Smooth muscle cell of the brain vasculature (primary cell): ENCODE results near the gene TRMT2B.
"Not testable (repeated sequence)": the region's sequence is repeated elsewhere in the genome, so short reads cannot be mapped to it uniquely, and the experiment has no call there.

Experiments
- DNase-seq: peaks from one replicate; pipeline ENCODE4 v3.0.0-alpha.2; 2012; ENCODE audit warnings: low read depth, low spot score

TRMT2B gene

GRCh38 chrX:101051549-101052302 is at the start of gene TRMT2B:
TRMT2B (minus strand) TSS chrX:101052111; CDS start chrX:101042289, 9,822 bp downstream.
- peak; percentile 35 for DNase-seq

GRCh38 chrX:101097546-101098453 is 45.9 kb upstream of the TRMT2B start, which contains the start of gene CENPI:
CENPI (plus strand) TSS chrX:101098204; CDS start chrX:101101071, 2,867 bp downstream.
- DNase-seq = peak; percentile 77

GRCh38 chrX:101091817-101092216 is 39.9 kb upstream of the TRMT2B start:
- DNase-seq = no peak

- DNase-seq = no peak
Observed at GRCh38 chrX:101081231-101081630, 29.3 kb upstream of the TRMT2B start.

DNA sequence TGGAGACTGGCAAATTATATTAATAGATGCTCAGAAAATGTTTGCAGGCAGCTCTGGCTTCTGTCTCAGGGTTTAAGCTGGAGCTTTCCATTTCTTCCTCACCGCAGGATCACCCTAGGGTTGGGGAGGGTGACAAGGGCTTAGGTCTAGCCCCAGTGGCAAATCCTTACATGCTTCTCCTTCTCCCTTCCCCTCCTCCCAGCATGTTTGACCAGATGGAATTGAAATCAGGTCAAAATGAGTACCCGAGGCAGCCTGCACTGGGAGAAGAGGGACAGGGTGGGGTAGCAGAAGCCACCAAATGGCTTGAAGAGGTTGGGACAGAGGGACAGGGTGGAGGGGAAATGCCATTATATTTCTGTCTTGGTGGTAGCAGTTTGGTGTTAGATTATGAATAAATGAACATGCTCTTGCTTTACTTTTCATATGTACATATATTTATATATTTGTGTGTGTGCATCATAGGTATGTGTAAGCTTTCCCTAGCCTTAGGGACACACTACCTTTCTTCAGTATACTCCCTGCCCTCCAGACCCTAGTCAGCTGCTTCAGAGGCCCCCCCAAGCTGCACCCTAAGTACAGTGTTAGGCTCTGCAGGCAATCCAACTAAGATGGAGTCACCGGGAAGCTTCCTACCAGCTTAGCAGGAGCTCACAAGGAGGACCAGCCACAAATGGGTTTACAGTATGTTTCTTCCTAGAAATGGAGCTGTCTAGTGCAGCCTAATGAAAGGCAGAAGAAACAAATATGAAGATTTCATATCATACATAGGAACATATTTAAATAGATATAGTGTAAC is 28.6 kb upstream of the TRMT2B start:
- DNase-seq = no peak

- no peak for DNase-seq
Observed at GRCh38 chrX:101079736-101080270, 27.9 kb upstream of the TRMT2B start.

DNA sequence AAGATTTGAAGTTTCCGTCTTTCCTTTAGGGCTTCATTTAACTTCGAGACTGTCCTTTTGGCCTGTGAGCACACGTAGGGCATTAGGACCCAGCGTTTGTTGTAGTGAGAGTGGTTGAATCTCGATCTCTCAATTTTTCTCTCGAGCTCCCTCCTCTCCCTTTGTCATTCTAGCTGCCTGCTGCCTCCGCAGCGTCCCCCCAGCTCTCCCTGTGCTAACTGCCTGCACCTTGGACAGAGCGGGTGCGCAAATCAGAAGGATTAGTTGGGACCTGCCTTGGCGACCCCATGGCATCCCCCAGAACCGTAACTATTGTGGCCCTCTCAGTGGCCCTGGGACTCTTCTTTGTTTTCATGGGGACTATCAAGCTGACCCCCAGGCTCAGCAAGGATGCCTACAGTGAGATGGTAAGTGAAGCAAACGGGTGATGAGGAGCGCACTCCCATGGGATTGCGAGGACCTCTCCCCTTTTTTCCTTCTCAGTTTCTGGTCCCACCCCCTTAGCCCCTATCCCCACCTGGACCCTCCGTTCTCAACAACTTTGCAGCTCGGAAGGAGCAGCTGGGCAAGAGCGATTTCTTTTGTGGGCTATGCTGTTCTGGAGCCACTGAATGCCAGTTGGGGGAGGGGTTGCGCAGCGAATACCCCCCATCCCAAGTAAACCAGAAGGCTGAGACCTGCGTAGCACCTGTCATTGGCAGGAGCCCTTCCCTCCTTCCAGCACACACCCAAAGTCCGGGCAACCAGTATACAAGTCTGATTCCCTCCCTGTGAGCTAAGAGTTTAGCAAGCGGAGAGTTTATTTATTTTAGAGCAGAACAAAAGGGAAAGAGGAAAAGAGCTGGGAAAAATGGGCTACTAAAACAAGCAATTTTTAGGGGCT is 27.0 kb upstream of the TRMT2B start, which contains the start of gene TMEM35A:
Gene TMEM35A, plus strand, starts transcription at position 164 of the 883 bp plus-strand sequence. Its CDS starts 124 bp downstream, at position 288.
- no peak for DNase-seq

DNA sequence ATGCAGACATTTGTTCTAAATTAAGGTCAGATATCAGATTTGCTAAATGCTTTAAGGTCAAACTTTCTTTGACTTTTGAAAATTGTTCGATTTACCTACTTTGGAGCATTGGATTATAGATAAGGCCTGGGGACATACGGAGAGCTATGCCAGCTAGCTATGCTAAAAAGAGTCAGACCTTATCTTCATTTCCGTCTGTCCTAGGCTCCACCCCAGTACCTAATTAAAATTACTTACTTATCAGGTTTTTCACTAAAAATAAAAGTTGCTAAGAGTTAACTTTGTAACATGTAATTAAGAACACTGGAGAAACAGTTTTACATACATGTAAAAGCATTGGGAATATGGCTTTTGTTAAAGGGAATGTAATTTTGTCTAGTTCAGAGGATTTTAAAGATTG is 19.7 kb upstream of the TRMT2B start:
- DNase-seq = no peak

DNA sequence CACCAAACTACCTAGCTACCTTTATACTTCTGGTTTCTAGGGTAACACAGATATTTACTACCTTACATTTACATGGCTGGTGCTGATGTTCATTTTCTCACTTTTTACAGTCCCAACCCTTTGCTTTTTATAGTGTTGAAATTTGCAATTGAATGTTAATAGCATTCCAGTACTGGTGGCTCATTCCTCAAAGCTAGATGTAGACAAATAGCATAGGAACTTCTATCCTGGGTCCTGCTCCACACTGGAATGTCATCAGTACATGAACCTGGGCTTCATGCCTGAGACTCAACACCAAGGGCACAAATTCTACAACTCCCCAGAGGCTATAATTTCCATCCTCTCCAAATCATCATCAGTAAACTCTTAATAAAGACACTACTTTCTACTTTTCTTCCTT is 10.3 kb upstream of the TRMT2B start:
- DNase-seq = no peak

DNA sequence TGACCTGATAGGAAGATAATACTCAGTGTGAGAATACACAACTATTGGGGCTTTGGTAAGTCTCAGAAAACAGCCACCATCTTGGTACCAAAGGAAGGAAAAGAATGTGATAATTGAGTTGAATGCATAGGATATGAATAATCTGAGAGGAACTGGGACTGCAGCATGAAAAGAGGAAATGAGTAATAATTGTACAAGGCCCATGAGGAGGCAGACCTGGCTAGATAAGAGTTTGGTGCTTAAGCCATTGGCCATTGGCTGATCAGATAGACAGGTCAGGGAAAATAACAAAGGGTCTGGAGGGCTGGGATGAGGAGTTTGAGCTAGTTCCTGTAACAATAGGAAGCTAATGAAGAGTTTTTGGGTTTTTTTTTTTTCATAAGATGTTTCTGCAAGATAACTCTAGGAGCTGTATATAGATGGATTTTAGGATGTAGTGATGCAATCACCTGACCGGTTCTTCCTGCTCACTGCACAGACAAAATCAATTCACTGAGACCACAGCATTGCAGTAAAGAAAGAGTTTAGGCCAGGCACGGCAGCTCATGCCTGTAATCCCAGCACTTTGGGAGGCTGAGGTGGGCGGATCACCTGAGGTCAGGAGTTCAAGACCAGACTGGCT is 5.3 kb upstream of the TRMT2B start:
- no peak for DNase-seq

DNA sequence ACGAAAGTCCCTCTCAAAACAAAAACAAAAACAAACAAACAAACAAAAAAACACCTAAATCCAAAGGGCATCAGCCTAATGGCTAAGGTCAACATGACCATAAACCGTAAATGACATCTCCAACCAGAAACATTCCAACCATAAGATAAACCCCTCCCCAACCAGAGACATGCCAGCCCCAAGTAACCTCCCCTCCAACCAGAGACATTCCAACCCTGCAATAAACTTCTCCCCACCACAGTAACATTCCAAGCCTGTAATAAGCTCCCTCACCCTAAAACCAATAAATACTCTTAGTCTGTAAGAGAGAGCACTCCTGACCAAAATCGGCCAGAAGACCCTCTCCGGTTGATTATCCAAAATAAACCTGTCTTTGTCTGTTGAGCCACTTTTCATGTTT is 4.6 kb upstream of the TRMT2B start:
- DNase-seq = not testable (repeated sequence)

DNA sequence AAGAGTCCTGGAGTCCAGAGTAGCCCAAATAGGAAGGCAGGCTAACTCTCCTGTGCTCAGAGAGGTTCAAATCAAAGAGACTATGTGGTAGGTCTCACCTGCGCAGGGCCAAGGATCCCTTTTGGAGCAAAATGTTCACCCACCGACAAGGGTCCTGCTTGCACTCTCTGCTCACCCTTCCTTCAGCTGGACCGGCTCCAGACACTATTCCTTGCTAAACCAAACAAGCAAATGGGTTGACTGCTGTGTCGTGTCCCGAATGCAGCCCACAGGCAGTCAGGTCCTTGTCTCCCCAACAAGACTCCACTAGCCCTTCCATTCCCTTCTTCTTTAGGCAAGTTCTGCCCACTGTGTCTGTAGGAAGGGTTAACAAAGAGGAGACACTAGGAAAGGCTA is 760 bp downstream of the TRMT2B start:
- no peak for DNase-seq

DNA sequence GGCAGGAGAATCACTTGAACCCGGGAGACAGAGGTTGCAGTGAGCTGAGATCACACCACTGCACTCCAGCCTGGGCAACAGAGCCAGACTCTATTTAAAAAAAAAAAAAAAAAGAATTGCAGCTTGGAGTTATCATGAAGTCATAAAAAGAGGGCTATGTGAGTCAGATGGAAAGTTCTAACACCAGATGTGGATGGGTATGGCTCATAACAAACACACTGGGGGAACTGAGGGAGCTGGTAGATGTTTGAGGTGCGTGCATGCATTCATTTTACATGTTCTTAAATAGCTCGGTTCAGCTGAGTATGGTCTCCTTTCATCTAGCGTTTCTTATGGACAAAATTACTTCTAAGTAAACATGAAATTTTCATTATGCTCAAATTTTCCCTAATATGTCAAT is 11.7 kb downstream of the TRMT2B start:
- no peak for DNase-seq

DNA sequence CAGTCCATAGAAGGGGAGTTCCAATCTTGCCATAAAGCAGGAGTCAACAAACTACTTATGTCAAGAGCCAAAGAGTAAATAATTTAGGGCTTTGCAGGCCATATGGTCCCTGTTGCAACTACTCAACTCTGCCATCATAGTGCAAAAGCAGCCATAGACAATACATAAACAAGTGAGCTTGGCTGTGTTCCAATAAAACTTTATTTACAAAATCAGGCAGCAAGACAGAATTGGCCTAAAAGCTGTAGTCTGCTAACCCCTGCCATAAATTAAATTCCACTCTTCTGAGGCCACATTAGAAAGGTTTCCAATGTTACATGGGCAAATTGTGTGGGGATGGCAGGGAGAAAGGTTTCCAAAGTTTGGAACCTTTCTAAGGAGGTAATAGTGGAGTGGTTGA is 14.7 kb downstream of the TRMT2B start:
- DNase-seq = no peak

DNA sequence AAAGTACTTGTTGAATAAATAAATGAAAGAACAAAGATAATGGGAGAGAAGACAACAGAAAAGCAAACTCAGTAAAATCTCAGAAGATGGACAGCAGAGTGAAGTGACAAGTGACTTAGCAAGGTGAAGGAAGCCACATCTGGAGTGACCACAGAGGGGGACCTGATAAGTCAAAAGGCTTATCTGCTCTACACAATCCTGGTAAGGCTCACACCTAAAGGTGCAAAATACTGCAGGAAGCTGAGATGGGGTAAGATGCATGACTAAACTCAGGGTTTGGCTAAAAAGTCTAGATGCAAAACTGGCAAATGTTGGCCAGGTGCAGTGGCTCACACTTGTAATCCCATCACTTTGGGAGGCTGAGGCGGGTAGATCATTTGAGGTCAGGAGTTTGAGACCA is 22.2 kb downstream of the TRMT2B start:
- no peak for DNase-seq

DNA sequence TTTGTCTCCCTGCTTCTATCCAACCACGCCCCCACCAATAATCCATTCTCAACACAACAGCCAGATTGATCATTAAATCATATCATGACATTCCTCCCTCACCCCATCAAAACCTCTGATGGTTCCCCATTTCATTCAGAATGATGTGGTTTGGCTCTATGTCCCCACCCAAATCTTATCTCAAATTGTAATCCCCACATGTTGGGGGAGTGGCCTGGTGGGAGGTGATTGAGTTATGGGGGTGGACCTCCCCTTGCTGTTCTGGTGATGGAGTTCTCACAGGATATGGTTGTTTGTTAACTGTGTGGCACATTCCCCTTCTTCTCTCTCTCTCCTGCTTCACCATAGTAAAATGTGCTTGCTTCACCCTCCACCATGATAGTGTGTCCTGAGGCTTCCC is 23.3 kb downstream of the TRMT2B start:
- DNase-seq = no peak

DNA sequence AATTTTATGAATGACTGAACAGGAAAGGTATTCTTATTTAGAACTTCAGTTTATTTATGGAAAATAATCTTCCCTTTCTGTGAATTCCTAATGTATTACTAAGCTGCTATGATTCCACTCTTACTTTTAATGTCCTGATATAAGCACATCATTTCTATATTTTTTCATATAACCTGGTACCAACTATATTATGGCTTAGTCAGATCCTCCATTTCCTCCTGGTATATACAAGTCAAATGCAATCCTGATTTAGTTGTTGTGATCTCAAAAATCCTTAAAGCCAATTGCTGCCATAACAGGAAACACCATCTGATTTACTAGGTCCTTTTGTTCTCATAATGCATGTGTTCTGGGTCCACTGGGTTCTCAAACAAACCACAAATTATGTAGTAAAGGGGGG is 26.8 kb downstream of the TRMT2B start:
- no peak for DNase-seq

DNA sequence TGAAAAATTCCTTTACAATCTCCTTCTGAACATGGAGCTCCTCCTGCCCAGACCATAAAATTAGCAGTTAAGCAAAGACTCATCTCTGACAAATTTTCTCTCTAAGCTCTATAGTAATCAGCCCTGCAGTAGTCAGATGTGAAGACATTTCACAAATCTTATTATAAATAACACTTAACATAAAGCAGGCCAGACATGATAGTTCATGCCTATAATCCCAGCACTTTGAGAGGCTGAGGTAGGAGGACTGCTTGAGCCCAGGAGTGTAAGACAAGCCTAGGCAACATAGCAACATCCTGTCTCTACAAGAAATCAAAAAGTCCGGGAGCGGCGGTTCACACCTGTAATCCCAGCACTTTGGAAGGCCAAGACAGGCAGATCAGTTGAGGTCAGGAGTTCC is 29.9 kb downstream of the TRMT2B start:
- no peak for DNase-seq

DNA sequence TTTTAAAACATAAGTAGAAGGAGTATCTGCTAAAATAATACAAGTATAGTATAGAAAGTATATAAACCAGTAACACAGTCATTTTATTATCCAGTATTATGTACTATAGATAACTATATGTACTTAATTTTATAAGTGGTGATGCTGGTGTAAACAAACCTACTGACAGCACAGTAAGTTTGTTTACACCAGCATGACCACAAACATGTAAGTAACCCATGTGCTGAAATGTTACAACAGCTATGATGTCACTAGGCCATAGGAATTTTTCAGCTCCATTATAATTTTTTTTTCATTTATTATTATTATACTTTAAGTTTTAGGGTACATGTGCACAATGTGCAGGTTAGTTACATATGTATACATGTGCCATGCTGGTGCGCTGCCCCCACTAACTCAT is 39.9 kb downstream of the TRMT2B start:
- not testable (repeated sequence) for DNase-seq

DNA sequence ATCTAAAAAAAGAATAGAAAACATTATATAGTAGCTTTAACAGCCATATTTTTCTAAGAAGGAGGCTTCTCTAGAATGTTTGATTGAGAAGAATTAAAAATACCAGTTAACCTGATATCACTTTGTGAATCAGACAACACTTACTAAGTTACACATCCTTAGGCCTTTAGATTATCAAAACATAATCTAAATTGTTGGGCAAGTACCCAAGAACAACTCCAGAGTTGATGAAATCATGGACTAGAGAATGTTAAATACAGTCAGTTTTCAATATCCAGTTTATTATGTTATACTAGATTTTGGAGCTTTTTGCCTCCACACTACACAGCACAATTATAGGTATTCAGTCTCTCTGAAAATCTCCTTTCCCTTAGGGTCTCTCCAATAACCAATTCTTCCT is 42.8 kb downstream of the TRMT2B start:
- DNase-seq = peak; percentile 2
